Hepatocyte (in vitro differentiated cells): ENCODE results near the gene MPV17.

ENCODE experiments used
- EZH2 ChIP-seq: fragments of 200-600 bp; sonication (generic); IDR thresholded peaks from 2 replicates; pipeline ENCODE4 v1.6.1; 2016; ENCODE audit warnings: antibody characterized with exemption, mild to moderate bottlenecking, borderline replicate concordance
- EZH2phosphoT487 ChIP-seq: fragments of 200-600 bp; sonication (generic); IDR thresholded peaks from one replicate; pipeline ENCODE4 v1.6.1; 2018; ENCODE audit warnings: antibody characterized with exemption, mild to moderate bottlenecking, low read depth, moderate library complexity; ENCODE audit not compliant: unreplicated experiment, severe bottlenecking
- TF ChIP-seq, protein P1 (sequence below): fragments of 200-600 bp; sonication (generic); IDR thresholded peaks from 2 replicates; pipeline ENCODE4 v1.5.1; 2016; ENCODE audit warnings: antibody characterized with exemption, mild to moderate bottlenecking; ENCODE audit not compliant: poor library complexity

DNA sequence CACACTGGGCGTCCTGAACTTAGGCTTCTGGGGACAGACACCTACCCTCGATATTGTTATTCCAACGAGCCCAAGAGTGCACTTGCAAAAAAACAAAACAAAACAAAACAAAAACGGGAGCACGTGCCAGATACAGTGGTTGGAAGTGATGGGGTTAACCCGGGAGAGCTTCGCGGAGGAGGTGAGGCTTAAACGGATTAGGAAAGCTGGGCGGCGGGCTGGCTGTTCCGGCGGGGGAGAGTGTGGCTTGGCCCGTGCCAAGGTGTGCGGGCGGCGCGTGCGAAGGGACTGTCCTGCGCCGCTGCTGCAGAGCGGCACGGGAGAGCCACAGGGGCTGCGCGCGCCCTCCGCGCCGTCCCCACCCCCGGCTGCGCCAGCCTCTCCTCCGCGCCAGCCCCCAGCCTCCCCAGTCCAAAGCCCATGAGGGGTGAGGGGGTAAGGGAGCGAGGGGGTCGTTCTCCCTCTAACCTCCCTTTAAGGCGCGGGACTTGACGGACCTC is 58.6 kb downstream of the MPV17 start:
- TF ChIP-seq, protein P1, sequence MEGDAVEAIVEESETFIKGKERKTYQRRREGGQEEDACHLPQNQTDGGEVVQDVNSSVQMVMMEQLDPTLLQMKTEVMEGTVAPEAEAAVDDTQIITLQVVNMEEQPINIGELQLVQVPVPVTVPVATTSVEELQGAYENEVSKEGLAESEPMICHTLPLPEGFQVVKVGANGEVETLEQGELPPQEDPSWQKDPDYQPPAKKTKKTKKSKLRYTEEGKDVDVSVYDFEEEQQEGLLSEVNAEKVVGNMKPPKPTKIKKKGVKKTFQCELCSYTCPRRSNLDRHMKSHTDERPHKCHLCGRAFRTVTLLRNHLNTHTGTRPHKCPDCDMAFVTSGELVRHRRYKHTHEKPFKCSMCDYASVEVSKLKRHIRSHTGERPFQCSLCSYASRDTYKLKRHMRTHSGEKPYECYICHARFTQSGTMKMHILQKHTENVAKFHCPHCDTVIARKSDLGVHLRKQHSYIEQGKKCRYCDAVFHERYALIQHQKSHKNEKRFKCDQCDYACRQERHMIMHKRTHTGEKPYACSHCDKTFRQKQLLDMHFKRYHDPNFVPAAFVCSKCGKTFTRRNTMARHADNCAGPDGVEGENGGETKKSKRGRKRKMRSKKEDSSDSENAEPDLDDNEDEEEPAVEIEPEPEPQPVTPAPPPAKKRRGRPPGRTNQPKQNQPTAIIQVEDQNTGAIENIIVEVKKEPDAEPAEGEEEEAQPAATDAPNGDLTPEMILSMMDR, result no peak
- peak; percentile 63 for TF ChIP-seq EZH2
- no peak for TF ChIP-seq EZH2phosphoT487
